Upper lobe of left lung (tissue), 6 donors: ENCODE data around the gene PRF1. TPM values are rescaled to one million over a fixed set of nuclear protein-coding genes. Genes with fewer than 3 reads are reported as not detected.

Experiments
- ATAC-seq, 2 donors: fragments of 200-7000 bp; cut with Tn5 transposase; one replicate each; pipeline ENCODE4 v1.9.1; 2022; ENCODE audit warnings: mild to moderate bottlenecking in 2 of 2, moderate library complexity in 2 of 2; ENCODE audit not compliant: low FRiP score in 2 of 2
- DNase-seq, 2 donors: peaks; one replicate each; pipeline ENCODE4 v3.0.0-alpha.2; 2019 to 2020
- H3K27ac ChIP-seq, 4 donors: fragments of 200-600 bp; sonication (generic); one replicate each; pipeline ENCODE4 v1.5.1; 2016 to 2019
- H3K27me3 ChIP-seq, 4 donors: fragments of 200-600 bp; sonication (generic); one replicate each; pipeline ENCODE4 v1.5.1; 2017 to 2019
- H3K36me3 ChIP-seq, 4 donors: fragments of 200-600 bp; sonication (generic); one replicate each; pipeline ENCODE4 v1.5.1; 2016 to 2019
- H3K4me1 ChIP-seq, 4 donors: fragments of 200-600 bp; sonication (generic); one replicate each; pipeline ENCODE4 v1.5.1; 2018 to 2019
- H3K4me3 ChIP-seq, 4 donors: fragments of 200-600 bp; sonication (generic); one replicate each; pipeline ENCODE4 v1.5.1; 2017 to 2019; ENCODE audit warnings: mild to moderate bottlenecking in 2 of 4, moderate library complexity in 1 of 4
- H3K9me3 ChIP-seq, 4 donors: fragments of 200-600 bp; sonication (generic); one replicate each; pipeline ENCODE4 v1.5.1; 2018 to 2019
- CTCF ChIP-seq, 6 experiments: fragments of 450-650 bp in 4 of 6; fragments of 200-600 bp in 2 of 6; sonication (generic) in 2 of 6; IDR thresholded peaks; one replicate each; pipeline ENCODE4 v1.5.1; 2016 to 2019; ENCODE audit warnings: antibody characterized with exemption in 6 of 6
- EP300 ChIP-seq, 4 donors: sonication (generic); formaldehyde crosslinking; IDR thresholded peaks; one replicate each; pipeline ENCODE4 v1.5.1; 2017; ENCODE audit warnings: antibody characterized with exemption in 4 of 4, control low read depth in 2 of 4
- POLR2A ChIP-seq, 4 donors: fragments of 450-650 bp; IDR thresholded peaks; one replicate each; pipeline ENCODE4 v1.5.1; 2016 to 2017; ENCODE audit warnings: antibody characterized with exemption in 4 of 4, mild to moderate bottlenecking in 2 of 4
- POLR2AphosphoS5 ChIP-seq, 2 donors: sonication (generic); formaldehyde crosslinking; IDR thresholded peaks; one replicate each; pipeline ENCODE4 v1.5.1; 2017; ENCODE audit warnings: antibody characterized with exemption in 2 of 2
- WGBS, 2 donors: methylation state at CpG; one replicate each; pipeline ENCODE4 v1.1.5; 2017 to 2018; 5-methylcytosine and 5-hydroxymethylcytosine counted together
- total RNA-seq, 6 donors: library from RNA; depleted of rRNA in 4 of 6; stranded (reverse); fragments of >200 nt in 4 of 6; gene quantifications; one replicate each; pipeline versions ENCODE4 v1.1.0 to v1.2.1, GENCODE V29; 2016 to 2021
- donor health status: DM: no; HTN: no; CAD: no; lungs with moderate emphysema.
- donor health status: DM: no; HTN: yes; CAD: no; lungs with severe emphysema.

PRF1 gene
- total RNA-seq, 6 donors from 2014 or later, result 6.3 to 26.9 (median 15.9) TPM

- DNase-seq (no peak), ATAC-seq (no peak)
- TF ChIP-seq POLR2A (IDR thresholded peaks at IDR 0.05) (no peak), EP300 (IDR thresholded peaks at IDR 0.05) (no peak), CTCF (IDR thresholded peaks at IDR 0.05) (no peak), POLR2AphosphoS5 (IDR thresholded peaks at IDR 0.05) (no peak)
- Histone ChIP-seq H3K4me3 (no peak overlapping the region), H3K4me1 (peaks cover 29 to 40% (median 33%) of the 10 kb centered on the region in 4 donors), H3K27ac (no peak overlapping the region), H3K9me3 (no peaks in the 10 kb centered on the region), H3K36me3 (peaks cover 0 to 34% (median 5%) of the 10 kb centered on the region in 4 donors), H3K27me3 (no peaks in the 10 kb centered on the region)
- WGBS, 2 donors, result 88 to 96% methylated on average over 2 of the region's 2 CpGs
These were observed 44.7 kb downstream of the PRF1 start for GRCh38 chr10:70557876-70558275.

GRCh38 chr10:70557086-70557845 is 45.3 kb downstream of the PRF1 start:
- DNase-seq, result no peak
- Histone ChIP-seq H3K4me3 (no peak overlapping the region), H3K36me3 (peaks cover 0 to 33% (median 5%) of the 10 kb centered on the region in 4 donors), H3K27me3 (no peaks in the 10 kb centered on the region), H3K9me3 (no peaks in the 10 kb centered on the region), H3K27ac (no peak overlapping the region), H3K4me1 (peaks cover 29 to 42% (median 32%) of the 10 kb centered on the region in 4 donors)
- 89 to 97% methylated on average over 6 to 11 of the region's 11 CpGs for WGBS, 2 donors
- ATAC-seq, result no peak
- TF ChIP-seq POLR2AphosphoS5 (IDR thresholded peaks at IDR 0.05) (no peak), EP300 (IDR thresholded peaks at IDR 0.05) (no peak), CTCF (IDR thresholded peaks at IDR 0.05) (no peak), POLR2A (IDR thresholded peaks at IDR 0.05) (no peak)

GRCh38 chr10:70555371-70555770 is 47.2 kb downstream of the PRF1 start:
- DNase-seq, result no peak
- H3K4me3 ChIP-seq, result no peak overlapping the region
- no peak overlapping the region for H3K27ac ChIP-seq
- peaks cover 0 to 47% (median 5%) of the 10 kb centered on the region in 4 donors for H3K36me3 ChIP-seq
- WGBS, 2 donors, result 86 to 87% methylated on average over 9 to 11 of the region's 11 CpGs
- H3K9me3 ChIP-seq, result no peaks in the 10 kb centered on the region
- no peak for TF ChIP-seq CTCF (IDR thresholded peaks at IDR 0.05)
- no peak for TF ChIP-seq POLR2AphosphoS5 (IDR thresholded peaks at IDR 0.05)
- TF ChIP-seq POLR2A (IDR thresholded peaks at IDR 0.05), result no peak
- no peak for TF ChIP-seq EP300 (IDR thresholded peaks at IDR 0.05)
- no peak for ATAC-seq
- H3K4me1 ChIP-seq, result peaks cover 19 to 34% (median 23%) of the 10 kb centered on the region in 4 donors
- H3K27me3 ChIP-seq, result no peaks in the 10 kb centered on the region

GRCh38 chr10:70552586-70552985 is 50.0 kb downstream of the PRF1 start:
- DNase-seq (no peak), ATAC-seq (no peak)
- peaks cover 0 to 65% (median 5%) of the 10 kb centered on the region in 4 donors for H3K36me3 ChIP-seq
- H3K4me3 ChIP-seq, result no peak overlapping the region
- H3K27ac ChIP-seq, result peak overlapping the region in 1 of 4 donors; percentile 18
- peaks cover 4 to 15% (median 8%) of the 10 kb centered on the region in 4 donors for H3K4me1 ChIP-seq
- H3K9me3 ChIP-seq, result no peaks in the 10 kb centered on the region
- no peak for TF ChIP-seq EP300 (IDR thresholded peaks at IDR 0.05)
- TF ChIP-seq POLR2A (IDR thresholded peaks at IDR 0.05), result no peak
- TF ChIP-seq CTCF (IDR thresholded peaks at IDR 0.05), result no peak
- no peak for TF ChIP-seq POLR2AphosphoS5 (IDR thresholded peaks at IDR 0.05)
- no peaks in the 10 kb centered on the region for H3K27me3 ChIP-seq
- WGBS, 2 donors, result 83 to 87% methylated on average over 6 of the region's 6 CpGs
